ENCODE data around the gene LOXL4. TPM values are rescaled to one million over a fixed set of nuclear protein-coding genes. Genes with fewer than 3 reads are reported as not detected.

The LOXL4 gene
- total and polyA plus RNA-seq, 7 donors, result 1.1 to 15.8 (median 8.5) TPM; not detected in 1

GRCh38 chr10:98242823-98243222, 25.2 kb downstream of the LOXL4 start:
- Histone ChIP-seq H3K36me3 (peaks cover 0 to 26% (median 9%) of the 10 kb centered on the region in 4 donors), H3K27me3 (no peaks in the 10 kb centered on the region), H3K9me3 (no peaks in the 10 kb centered on the region), H3K27ac (peak overlapping the region in 1 of 4 donors; percentile 73), H3K4me1 (peaks cover 0 to 53% (median 31%) of the 10 kb centered on the region in 4 donors), H3K4me3 (no peak overlapping the region)
- DNase-seq, result no peak
- TF ChIP-seq CTCF (IDR thresholded peaks at IDR 0.05) (peak; percentile 20 to 56 (median 32)), POLR2AphosphoS5 (IDR thresholded peaks at IDR 0.05) (no peak)
- intact Hi-C loops (cut with DNase I), result loop anchor here (2.0 to 10.0 kb wide), 3 partner anchors 66 to 1002 kb away; partner anchors contain the start of gene PYROXD2
- WGBS, 2 donors, result 89 to 92% methylated on average over 1 of the region's 1 CpG

- peaks cover 0 to 47% (median 4%) of the 10 kb centered on the region in 4 donors for H3K36me3 ChIP-seq
- TF ChIP-seq POLR2AphosphoS5 (IDR thresholded peaks at IDR 0.05), result no peak
- TF ChIP-seq POLR2A (IDR thresholded peaks at IDR 0.05), result no peak
- no peak for TF ChIP-seq CTCF (IDR thresholded peaks at IDR 0.05)
- TF ChIP-seq EP300 (IDR thresholded peaks at IDR 0.05), result no peak
- no peak overlapping the region for H3K27ac ChIP-seq
- no peaks in the 10 kb centered on the region for H3K27me3 ChIP-seq
- no peak overlapping the region for H3K4me3 ChIP-seq
- DNase-seq, result no peak
- peaks cover 0 to 30% (median 20%) of the 10 kb centered on the region in 4 donors for H3K4me1 ChIP-seq
- intact Hi-C loops (cut with DNase I), result loop anchor here (10.0 kb wide), 2 partner anchors 174 to 1004 kb away; partner anchors contain the start of gene PYROXD2
- WGBS, 2 donors, result 89 to 90% methylated on average over 3 of the region's 3 CpGs
- no peaks in the 10 kb centered on the region for H3K9me3 ChIP-seq
Observed at GRCh38 chr10:98240524-98240923, 27.5 kb downstream of the LOXL4 start.

- Histone ChIP-seq H3K4me1 (peaks cover 0 to 8% (median under 1%) of the 10 kb centered on the region in 4 donors), H3K36me3 (peaks cover 0 to 63% (median 4%) of the 10 kb centered on the region in 4 donors), H3K27ac (no peak overlapping the region), H3K4me3 (no peak overlapping the region), H3K9me3 (no peaks in the 10 kb centered on the region), H3K27me3 (no peaks in the 10 kb centered on the region)
- no peak for TF ChIP-seq POLR2A (IDR thresholded peaks at IDR 0.05)
- no peak for TF ChIP-seq EP300 (IDR thresholded peaks at IDR 0.05)
- TF ChIP-seq POLR2AphosphoS5 (IDR thresholded peaks at IDR 0.05), result no peak
- TF ChIP-seq CTCF (IDR thresholded peaks at IDR 0.05), result no peak
- DNase-seq, result no peak
- intact Hi-C loops (cut with DNase I), result no loop called here
- WGBS, 2 donors, result 86 to 94% methylated on average over 1 of the region's 1 CpG
Observed at GRCh38 chr10:98238391-98238790, 29.6 kb downstream of the LOXL4 start.

- Histone ChIP-seq H3K27ac (no peak overlapping the region), H3K27me3 (no peaks in the 10 kb centered on the region), H3K4me3 (no peak overlapping the region), H3K4me1 (no peaks in the 10 kb centered on the region), H3K9me3 (no peaks in the 10 kb centered on the region), H3K36me3 (peaks cover 0 to 65% (median 4%) of the 10 kb centered on the region in 4 donors)
- intact Hi-C loops (cut with DNase I), result no loop called here
- WGBS, 2 donors, result 71 to 82% methylated on average over 5 of the region's 5 CpGs
- DNase-seq, result no peak
- TF ChIP-seq EP300 (IDR thresholded peaks at IDR 0.05) (no peak), POLR2A (IDR thresholded peaks at IDR 0.05) (no peak), CTCF (IDR thresholded peaks at IDR 0.05) (no peak), POLR2AphosphoS5 (IDR thresholded peaks at IDR 0.05) (no peak)
Observed at GRCh38 chr10:98236862-98237261, 31.1 kb downstream of the LOXL4 start.

GRCh38 chr10:98235846-98236245, 32.1 kb downstream of the LOXL4 start:
- WGBS, 2 donors, result 83 to 86% methylated on average over 5 of the region's 5 CpGs
- no peak overlapping the region for H3K4me3 ChIP-seq
- no peaks in the 10 kb centered on the region for H3K4me1 ChIP-seq
- H3K27me3 ChIP-seq, result no peaks in the 10 kb centered on the region
- no peaks in the 10 kb centered on the region for H3K9me3 ChIP-seq
- TF ChIP-seq EP300 (IDR thresholded peaks at IDR 0.05) (no peak), POLR2AphosphoS5 (IDR thresholded peaks at IDR 0.05) (no peak), CTCF (IDR thresholded peaks at IDR 0.05) (no peak), POLR2A (IDR thresholded peaks at IDR 0.05) (no peak)
- intact Hi-C loops (cut with DNase I), result no loop called here
- no peak for DNase-seq
- H3K36me3 ChIP-seq, result peaks cover 0 to 64% (median 4%) of the 10 kb centered on the region in 4 donors
- H3K27ac ChIP-seq, result no peak overlapping the region
